ENCODE data around the gene SLC38A1.

Gene SLC38A1

GRCh38 chr12:46135750-46136149 lies 133.1 kb downstream of the SLC38A1 start:
- no CpG with 5 or more reads among the region's 1 CpG for WGBS (ENCODE audit: extremely low coverage, insufficient coverage, low lambda C conversion rate)
- H3K27me3 ChIP-seq (ENCODE audit: insufficient read depth, low read length, poor library complexity): no peaks in the 10 kb centered on the region
- no peak overlapping the region for H3K56ac ChIP-seq (ENCODE audit: low read length)
- H3K79me2 ChIP-seq (ENCODE audit: control insufficient read depth, insufficient read depth, low read length): no peaks in the 10 kb centered on the region
- H2BK120ac ChIP-seq (ENCODE audit: low read depth, low read length): no peak overlapping the region
- no peaks in the 10 kb centered on the region for H3K4me1 ChIP-seq (ENCODE audit: control insufficient read depth, low read depth, low read length)
- no peak overlapping the region for H3K23ac ChIP-seq (ENCODE audit: low read length)
- H3K9ac ChIP-seq (ENCODE audit: low read length): no peak overlapping the region
- H3K36me3 ChIP-seq (ENCODE audit: control insufficient read depth, insufficient read depth, low read length): no peaks in the 10 kb centered on the region
- no peak for DNase-seq
- no peaks in the 10 kb centered on the region for H3K79me1 ChIP-seq (ENCODE audit: low read length)
- no peak overlapping the region for H2AK5ac ChIP-seq (ENCODE audit: low read length)
- no peak overlapping the region for H3K4me3 ChIP-seq (ENCODE audit: low read length)
- H4K5ac ChIP-seq (ENCODE audit: low read length): no peak overlapping the region
- no peak overlapping the region for H3K4me2 ChIP-seq (ENCODE audit: low read length)
- no peak overlapping the region for H2BK15ac ChIP-seq (replicated peaks; ENCODE audit: low read depth)
- no peak overlapping the region for H3K4ac ChIP-seq (ENCODE audit: low read depth, low read length)
- no peak overlapping the region for H4K8ac ChIP-seq (ENCODE audit: low read depth, low read length)
- no peak overlapping the region for H3K27ac ChIP-seq (ENCODE audit: low read depth, low read length)
- H2BK5ac ChIP-seq (ENCODE audit: low read length): no peak overlapping the region
- no peak overlapping the region for H3K18ac ChIP-seq (ENCODE audit: low read length)

GRCh38 chr12:46134852-46135251 lies 134.0 kb downstream of the SLC38A1 start:
- H3K27me3 ChIP-seq (ENCODE audit: insufficient read depth, low read length, poor library complexity): no peaks in the 10 kb centered on the region
- no peak overlapping the region for H3K56ac ChIP-seq (ENCODE audit: low read length)
- no peak overlapping the region for H4K5ac ChIP-seq (ENCODE audit: low read length)
- no peaks in the 10 kb centered on the region for H3K4me1 ChIP-seq (ENCODE audit: control insufficient read depth, low read depth, low read length)
- no peak overlapping the region for H2BK120ac ChIP-seq (ENCODE audit: low read depth, low read length)
- no peaks in the 10 kb centered on the region for H3K36me3 ChIP-seq (ENCODE audit: control insufficient read depth, insufficient read depth, low read length)
- no peak overlapping the region for H3K18ac ChIP-seq (ENCODE audit: low read length)
- no peaks in the 10 kb centered on the region for H3K79me1 ChIP-seq (ENCODE audit: low read length)
- no peak overlapping the region for H2AK5ac ChIP-seq (ENCODE audit: low read length)
- H3K4me3 ChIP-seq (ENCODE audit: low read length): no peak overlapping the region
- no peak overlapping the region for H3K23ac ChIP-seq (ENCODE audit: low read length)
- no peak overlapping the region for H3K4ac ChIP-seq (ENCODE audit: low read depth, low read length)
- H3K79me2 ChIP-seq (ENCODE audit: control insufficient read depth, insufficient read depth, low read length): no peaks in the 10 kb centered on the region
- no peak overlapping the region for H3K4me2 ChIP-seq (ENCODE audit: low read length)
- DNase-seq: no peak
- H3K9ac ChIP-seq (ENCODE audit: low read length): no peak overlapping the region
- H4K8ac ChIP-seq (ENCODE audit: low read depth, low read length): no peak overlapping the region
- no peak overlapping the region for H2BK15ac ChIP-seq (replicated peaks; ENCODE audit: low read depth)
- H2BK5ac ChIP-seq (ENCODE audit: low read length): no peak overlapping the region
- no peak overlapping the region for H3K27ac ChIP-seq (ENCODE audit: low read depth, low read length)

- Histone ChIP-seq H3K36me3 (ENCODE audit: control insufficient read depth, insufficient read depth, low read length) (no peaks in the 10 kb centered on the region), H3K23ac (ENCODE audit: low read length) (no peak overlapping the region), H4K5ac (ENCODE audit: low read length) (no peak overlapping the region), H2AK5ac (ENCODE audit: low read length) (no peak overlapping the region), H3K4me3 (ENCODE audit: low read length) (no peak overlapping the region), H3K27ac (ENCODE audit: low read depth, low read length) (no peak overlapping the region), H2BK5ac (ENCODE audit: low read length) (no peak overlapping the region), H3K27me3 (ENCODE audit: insufficient read depth, low read length, poor library complexity) (no peaks in the 10 kb centered on the region), H3K79me1 (ENCODE audit: low read length) (no peaks in the 10 kb centered on the region), H3K4me2 (ENCODE audit: low read length) (no peak overlapping the region), H2BK120ac (ENCODE audit: low read depth, low read length) (no peak overlapping the region), H3K4ac (ENCODE audit: low read depth, low read length) (no peak overlapping the region), H3K4me1 (ENCODE audit: control insufficient read depth, low read depth, low read length) (no peaks in the 10 kb centered on the region), H3K79me2 (ENCODE audit: control insufficient read depth, insufficient read depth, low read length) (no peaks in the 10 kb centered on the region), H3K18ac (ENCODE audit: low read length) (no peak overlapping the region), H2BK15ac (replicated peaks; ENCODE audit: low read depth) (no peak overlapping the region), H3K9ac (ENCODE audit: low read length) (no peak overlapping the region), H3K56ac (ENCODE audit: low read length) (no peak overlapping the region), H4K8ac (ENCODE audit: low read depth, low read length) (no peak overlapping the region)
- no CpG with 5 or more reads among the region's 2 CpGs for WGBS (ENCODE audit: extremely low coverage, insufficient coverage, low lambda C conversion rate)
- DNase-seq: no peak
Observed at GRCh38 chr12:46134205-46134811, 134.5 kb downstream of the SLC38A1 start.

- no peaks in the 10 kb centered on the region for H3K79me2 ChIP-seq (ENCODE audit: control insufficient read depth, insufficient read depth, low read length)
- no peak overlapping the region for H3K4ac ChIP-seq (ENCODE audit: low read depth, low read length)
- H2BK120ac ChIP-seq (ENCODE audit: low read depth, low read length): no peak overlapping the region
- no peak overlapping the region for H2AK5ac ChIP-seq (ENCODE audit: low read length)
- no peak overlapping the region for H4K5ac ChIP-seq (ENCODE audit: low read length)
- H3K36me3 ChIP-seq (ENCODE audit: control insufficient read depth, insufficient read depth, low read length): no peaks in the 10 kb centered on the region
- H3K4me3 ChIP-seq (ENCODE audit: low read length): no peak overlapping the region
- H3K79me1 ChIP-seq (ENCODE audit: low read length): no peaks in the 10 kb centered on the region
- no peak overlapping the region for H4K8ac ChIP-seq (ENCODE audit: low read depth, low read length)
- H3K4me2 ChIP-seq (ENCODE audit: low read length): no peak overlapping the region
- no peak overlapping the region for H3K18ac ChIP-seq (ENCODE audit: low read length)
- no peaks in the 10 kb centered on the region for H3K27me3 ChIP-seq (ENCODE audit: insufficient read depth, low read length, poor library complexity)
- H3K4me1 ChIP-seq (ENCODE audit: control insufficient read depth, low read depth, low read length): no peaks in the 10 kb centered on the region
- H3K23ac ChIP-seq (ENCODE audit: low read length): no peak overlapping the region
- DNase-seq: no peak
- no peak overlapping the region for H3K9ac ChIP-seq (ENCODE audit: low read length)
- H3K27ac ChIP-seq (ENCODE audit: low read depth, low read length): no peak overlapping the region
- H2BK5ac ChIP-seq (ENCODE audit: low read length): no peak overlapping the region
- WGBS (ENCODE audit: extremely low coverage, insufficient coverage, low lambda C conversion rate): no CpG with 5 or more reads among the region's 2 CpGs
- no peak overlapping the region for H3K56ac ChIP-seq (ENCODE audit: low read length)
- no peak overlapping the region for H2BK15ac ChIP-seq (replicated peaks; ENCODE audit: low read depth)
Observed at GRCh38 chr12:46133751-46134150, 135.1 kb downstream of the SLC38A1 start.
